OCI-LY3 (cell line): Measurements from ENCODE around the gene BACE2.

ENCODE experiments used
- H2AFZ ChIP-seq: fragments of 200-600, 300-600 bp; shearing (Covaris generic); 2 replicates; pipeline ENCODE4 v1.6.0; 2014; ENCODE audit warnings: antibody characterized with exemption, low read depth, low read length
- H3K27ac ChIP-seq: fragments of 200-600, 300-600 bp; sonication (generic); 2 replicates; pipeline ENCODE4 v1.5.1; 2014; ENCODE audit warnings: mild to moderate bottlenecking, low read length, moderate library complexity, mixed read lengths
- H3K27me3 ChIP-seq: fragments of 200-600, 300-600 bp; sonication (generic); 2 replicates; pipeline ENCODE4 v1.6.1; 2014; ENCODE audit warnings: low read depth, low read length, mixed read lengths
- H3K36me3 ChIP-seq: fragments of 200-600, 300-600 bp; sonication (generic); replicated peaks from 2 replicates; pipeline ENCODE3; 2014; ENCODE audit warnings: low read depth, low read length, mixed read lengths
- H3K4me1 ChIP-seq: fragments of 300-600, 200-600 bp; sonication (generic); 2 replicates; pipeline ENCODE4 v1.6.1; 2014; ENCODE audit warnings: low read length, mixed read lengths
- H3K4me2 ChIP-seq: fragments of 200-600, 300-600 bp; sonication (generic); 2 replicates; pipeline ENCODE4 v1.6.1; 2014; ENCODE audit warnings: low read length, mixed read lengths
- H3K4me3 ChIP-seq: fragments of 300-600, 200-600 bp; sonication (generic); 2 replicates; pipeline ENCODE4 v1.5.1; 2014; ENCODE audit warnings: antibody characterized with exemption, mild to moderate bottlenecking, low read length, moderate library complexity
- H3K79me2 ChIP-seq: fragments of 300-600, 200-600 bp; shearing (Covaris generic); 2 replicates; pipeline ENCODE4 v1.6.1; 2014; ENCODE audit warnings: mild to moderate bottlenecking, low read length, mixed read lengths
- H3K9ac ChIP-seq: fragments of 300-600, 200-600 bp; shearing (Covaris generic); 2 replicates; pipeline ENCODE4 v1.6.0; 2014; ENCODE audit warnings: mild to moderate bottlenecking, low read length, moderate library complexity
- H3K9me3 ChIP-seq: fragments of 200-600, 300-600 bp; shearing (Covaris generic); 2 replicates; pipeline ENCODE4 v1.6.1; 2014; ENCODE audit warnings: low read length, mixed read lengths; ENCODE audit not compliant: insufficient read depth
- H4K20me1 ChIP-seq: fragments of 200-600, 300-600 bp; sonication (generic); 2 replicates; pipeline ENCODE4 v1.6.1; 2016; ENCODE audit warnings: low read length, mixed read lengths; ENCODE audit not compliant: insufficient read depth
- EZH2phosphoT487 ChIP-seq: fragments of 200-600 bp; shearing (Covaris generic); IDR thresholded peaks from 2 replicates; pipeline ENCODE4 v1.6.1; 2018; ENCODE audit warnings: antibody characterized with exemption, mixed run types, low read depth
- TF ChIP-seq, protein P1 (sequence below): fragments of 200-600, 300-600 bp; sonication (generic); IDR thresholded peaks from 2 replicates; pipeline ENCODE4 v1.5.1; 2014; ENCODE audit warnings: antibody characterized with exemption, low read length, low read depth

BACE2 gene

DNA sequence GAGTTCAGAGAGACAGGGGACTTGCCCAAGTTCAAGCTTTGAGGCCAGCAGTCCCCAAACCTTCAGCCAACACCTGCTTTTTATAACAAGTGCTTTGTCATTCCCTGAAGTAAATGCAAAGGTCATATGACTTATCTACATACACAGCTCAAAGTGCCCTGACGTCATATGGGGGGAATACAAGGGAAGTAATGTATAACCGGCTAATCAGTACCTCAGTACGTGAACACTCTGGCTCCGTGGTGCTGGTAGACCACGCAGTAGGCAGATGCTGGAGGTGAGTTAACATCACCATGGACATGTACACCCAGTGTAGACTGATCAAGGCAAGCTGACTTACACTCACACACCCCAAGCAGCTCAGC is 60.0 kb downstream of the BACE2 start:
- H3K9ac ChIP-seq = no peak overlapping the region
- H3K79me2 ChIP-seq = no peaks in the 10 kb centered on the region
- no peaks in the 10 kb centered on the region for H4K20me1 ChIP-seq
- peaks cover 55% of the 10 kb centered on the region for H3K4me1 ChIP-seq
- 0 out of 2 replicates have a peak overlapping the region, but pooled peaks have one; percentile 14 for H3K4me3 ChIP-seq
- peaks cover 25% of the 10 kb centered on the region for H3K27me3 ChIP-seq
- H2AFZ ChIP-seq = no peak overlapping the region
- H3K9me3 ChIP-seq = no peaks in the 10 kb centered on the region
- H3K4me2 ChIP-seq = peak overlapping the region; percentile 30; the same call in 1 of the 2 replicates
- no peaks in the 10 kb centered on the region for H3K36me3 ChIP-seq
- no peak for TF ChIP-seq EZH2phosphoT487
- TF ChIP-seq, protein P1, sequence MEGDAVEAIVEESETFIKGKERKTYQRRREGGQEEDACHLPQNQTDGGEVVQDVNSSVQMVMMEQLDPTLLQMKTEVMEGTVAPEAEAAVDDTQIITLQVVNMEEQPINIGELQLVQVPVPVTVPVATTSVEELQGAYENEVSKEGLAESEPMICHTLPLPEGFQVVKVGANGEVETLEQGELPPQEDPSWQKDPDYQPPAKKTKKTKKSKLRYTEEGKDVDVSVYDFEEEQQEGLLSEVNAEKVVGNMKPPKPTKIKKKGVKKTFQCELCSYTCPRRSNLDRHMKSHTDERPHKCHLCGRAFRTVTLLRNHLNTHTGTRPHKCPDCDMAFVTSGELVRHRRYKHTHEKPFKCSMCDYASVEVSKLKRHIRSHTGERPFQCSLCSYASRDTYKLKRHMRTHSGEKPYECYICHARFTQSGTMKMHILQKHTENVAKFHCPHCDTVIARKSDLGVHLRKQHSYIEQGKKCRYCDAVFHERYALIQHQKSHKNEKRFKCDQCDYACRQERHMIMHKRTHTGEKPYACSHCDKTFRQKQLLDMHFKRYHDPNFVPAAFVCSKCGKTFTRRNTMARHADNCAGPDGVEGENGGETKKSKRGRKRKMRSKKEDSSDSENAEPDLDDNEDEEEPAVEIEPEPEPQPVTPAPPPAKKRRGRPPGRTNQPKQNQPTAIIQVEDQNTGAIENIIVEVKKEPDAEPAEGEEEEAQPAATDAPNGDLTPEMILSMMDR = no peak
- no peak overlapping the region for H3K27ac ChIP-seq

DNA sequence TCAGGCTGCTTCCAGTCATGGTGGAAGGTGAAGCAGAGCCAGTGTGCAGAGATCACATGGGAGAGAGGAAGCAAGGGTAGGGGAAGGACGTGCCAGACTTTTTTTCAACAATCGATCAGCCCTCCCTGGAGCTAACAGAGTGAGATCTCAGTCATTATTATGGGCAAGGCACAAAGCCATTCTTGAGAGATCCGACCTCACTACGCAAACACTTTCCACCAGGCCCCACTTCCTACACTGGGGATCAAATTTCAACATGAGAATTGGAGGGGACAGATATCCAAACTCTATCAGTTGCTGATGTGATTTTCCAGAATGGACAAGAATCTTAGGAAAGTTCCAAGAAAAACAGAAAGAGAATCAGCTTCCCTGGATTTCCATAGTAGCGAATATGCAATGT is 60.5 kb downstream of the BACE2 start:
- no peaks in the 10 kb centered on the region for H3K36me3 ChIP-seq
- H3K4me2 ChIP-seq = peak overlapping the region; percentile 30; the same call in 1 of the 2 replicates
- 0 out of 2 replicates have a peak overlapping the region, but pooled peaks have one; percentile 14 for H3K4me3 ChIP-seq
- H3K9ac ChIP-seq = no peak overlapping the region
- H3K9me3 ChIP-seq = no peaks in the 10 kb centered on the region
- H2AFZ ChIP-seq = no peak overlapping the region
- no peak overlapping the region for H3K27ac ChIP-seq
- TF ChIP-seq, protein P1 = no peak
- TF ChIP-seq EZH2phosphoT487 = no peak
- no peaks in the 10 kb centered on the region for H3K79me2 ChIP-seq
- peaks cover 60% of the 10 kb centered on the region for H3K4me1 ChIP-seq
- H4K20me1 ChIP-seq = no peaks in the 10 kb centered on the region
- peaks cover 25% of the 10 kb centered on the region for H3K27me3 ChIP-seq

DNA sequence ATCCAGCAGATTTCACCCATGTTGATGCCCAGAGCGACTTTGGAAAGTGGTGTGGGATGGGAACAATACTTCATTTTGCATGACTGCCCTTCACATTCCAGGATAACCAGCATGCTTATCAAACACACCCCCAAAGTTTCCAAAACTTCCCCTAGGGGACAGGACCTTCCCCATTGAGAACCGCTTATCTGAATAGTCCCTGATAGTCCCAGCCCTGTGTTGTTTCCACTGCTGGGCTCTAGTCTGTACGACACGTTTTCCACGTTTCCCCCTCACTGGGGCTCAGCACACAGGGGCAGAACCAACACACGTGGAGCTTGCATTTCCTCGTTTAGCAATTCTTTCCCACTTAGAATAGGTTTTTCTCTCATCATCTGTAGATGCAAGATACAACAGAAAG is 61.0 kb downstream of the BACE2 start:
- no peaks in the 10 kb centered on the region for H3K9me3 ChIP-seq
- 0 out of 2 replicates have a peak overlapping the region, but pooled peaks have one; percentile 54 for H3K4me3 ChIP-seq
- H3K4me2 ChIP-seq = peak overlapping the region; percentile 74
- H3K79me2 ChIP-seq = no peaks in the 10 kb centered on the region
- no peak overlapping the region for H3K9ac ChIP-seq
- H3K4me1 ChIP-seq = peaks cover 65% of the 10 kb centered on the region
- TF ChIP-seq, protein P1 = no peak
- no peak for TF ChIP-seq EZH2phosphoT487
- H3K27me3 ChIP-seq = peaks cover 25% of the 10 kb centered on the region
- H3K36me3 ChIP-seq = no peaks in the 10 kb centered on the region
- H3K27ac ChIP-seq = no peak overlapping the region
- H2AFZ ChIP-seq = no peak overlapping the region
- H4K20me1 ChIP-seq = no peaks in the 10 kb centered on the region

DNA sequence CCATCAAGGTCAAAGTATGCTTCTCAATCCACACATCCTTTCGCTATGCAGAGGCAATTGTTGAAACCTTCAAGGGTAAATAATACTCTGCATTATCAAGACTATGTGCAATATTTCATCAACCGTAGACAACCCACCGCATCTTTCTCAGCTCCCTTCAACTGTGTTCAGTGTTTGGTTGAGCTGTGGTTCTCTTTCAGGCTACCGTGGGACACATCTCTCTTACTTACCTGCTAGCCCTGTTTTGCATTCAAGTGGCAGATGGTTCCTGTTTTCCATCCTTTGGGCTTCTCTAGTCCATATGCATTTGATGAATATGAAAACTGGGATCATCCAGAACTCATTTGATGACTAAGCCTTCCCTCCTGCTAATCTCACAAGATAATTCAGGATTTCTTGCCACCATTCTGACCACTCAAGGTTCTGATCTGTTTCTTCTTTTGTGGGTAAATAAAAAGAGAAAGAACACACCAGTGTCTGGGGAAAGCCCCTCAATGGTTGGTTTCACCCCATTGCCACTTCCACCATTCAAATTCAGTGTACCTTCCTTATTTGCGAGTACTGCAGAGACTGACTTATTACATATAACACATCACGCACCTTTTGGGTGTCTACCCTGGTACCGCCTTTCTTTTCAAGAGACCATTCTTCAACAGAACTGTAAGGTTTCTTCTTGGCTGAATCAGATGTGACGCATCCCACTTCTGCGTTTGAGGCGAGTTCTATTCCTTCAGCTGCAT is 61.7 kb downstream of the BACE2 start:
- TF ChIP-seq, protein P1 = no peak
- no peak for TF ChIP-seq EZH2phosphoT487
- Histone ChIP-seq H3K27ac (peak overlapping the region; percentile 32; the same call in 1 of the 2 replicates), H3K79me2 (no peaks in the 10 kb centered on the region), H3K4me1 (peaks cover 72% of the 10 kb centered on the region), H4K20me1 (no peaks in the 10 kb centered on the region), H3K36me3 (no peaks in the 10 kb centered on the region), H3K9me3 (no peaks in the 10 kb centered on the region), H3K4me3 (peak overlapping the region; percentile 54), H3K9ac (no peak overlapping the region), H3K27me3 (peaks cover 25% of the 10 kb centered on the region), H2AFZ (no peak overlapping the region; the same call in 1 of the 2 replicates), H3K4me2 (peak overlapping the region; percentile 74)
